Effector CD8-positive, alpha-beta T cell (primary cell): ENCODE results near the gene KRTAP1-4.
"Not testable (repeated sequence)": the region's sequence is repeated elsewhere in the genome, so short reads cannot be mapped to it uniquely, and the experiment has no call there.

Experiments
- DNase-seq: peaks from one replicate; lab custom pipeline; 2025; lab: John Stamatoyannopoulos, UW

Gene KRTAP1-4

GRCh38 chr17:41048441-41048840, 18.4 kb upstream of the KRTAP1-4 start:
- no peak for DNase-seq

GRCh38 chr17:41046735-41047465, 16.9 kb upstream of the KRTAP1-4 start, which contains the start of gene KRTAP2-1:
Gene KRTAP2-1, minus strand, starts transcription at chr17:41047316. Its CDS starts 49 bp downstream, at chr17:41047267.
- not testable (repeated sequence) for DNase-seq

- no peak for DNase-seq
Observed at GRCh38 chr17:41042953-41043352, 13.0 kb upstream of the KRTAP1-4 start.

GRCh38 chr17:41040783-41041571, 11.0 kb upstream of the KRTAP1-4 start, which contains the start of gene KRTAP1-1:
Gene KRTAP1-1, minus strand, starts transcription at chr17:41041450. Its CDS starts 53 bp downstream, at chr17:41041397.
- DNase-seq, result not testable (repeated sequence)

GRCh38 chr17:41037853-41038350, 7.9 kb upstream of the KRTAP1-4 start:
- DNase-seq, result no peak

- DNase-seq, result not testable (repeated sequence)
Observed at GRCh38 chr17:41034346-41034935, 4.4 kb upstream of the KRTAP1-4 start, which contains the start of gene KRTAP1-3. Gene KRTAP1-3, minus strand, starts transcription at chr17:41034874. Its CDS starts 53 bp downstream, at chr17:41034821.

- DNase-seq, result no peak
Observed at GRCh38 chr17:41026715-41027471, 3.1 kb downstream of the KRTAP1-4 start, which contains the start of gene KRTAP1-5. Gene KRTAP1-5, minus strand, starts transcription at chr17:41027208. Its CDS starts 53 bp downstream, at chr17:41027155.

- DNase-seq, result no peak
Observed at GRCh38 chr17:41024697-41025096, 5.3 kb downstream of the KRTAP1-4 start.

- DNase-seq, result no peak
Observed at GRCh38 chr17:41020336-41020735, 9.7 kb downstream of the KRTAP1-4 start.

- no peak for DNase-seq
Observed at GRCh38 chr17:41019415-41019814, 10.6 kb downstream of the KRTAP1-4 start.

GRCh38 chr17:41018541-41018940, 11.5 kb downstream of the KRTAP1-4 start:
- no peak for DNase-seq

- no peak for DNase-seq
Observed at GRCh38 chr17:41016578-41017215, 13.3 kb downstream of the KRTAP1-4 start.

- DNase-seq, result no peak
Observed at GRCh38 chr17:41015454-41015853, 14.5 kb downstream of the KRTAP1-4 start.

GRCh38 chr17:41013606-41014005, 16.4 kb downstream of the KRTAP1-4 start:
- DNase-seq, result no peak

- DNase-seq, result no peak
Observed at GRCh38 chr17:41013181-41013580, 16.8 kb downstream of the KRTAP1-4 start.

GRCh38 chr17:41012326-41013120, 17.5 kb downstream of the KRTAP1-4 start:
- DNase-seq, result no peak

GRCh38 chr17:41010441-41010840, 19.6 kb downstream of the KRTAP1-4 start:
- no peak for DNase-seq

GRCh38 chr17:41009936-41010335, 20.1 kb downstream of the KRTAP1-4 start:
- no peak for DNase-seq

GRCh38 chr17:41009301-41009760, 20.7 kb downstream of the KRTAP1-4 start:
- no peak for DNase-seq

GRCh38 chr17:41008811-41009210, 21.2 kb downstream of the KRTAP1-4 start, which contains the start of gene KRTAP3-1:
Gene KRTAP3-1, minus strand, starts transcription at chr17:41009128. Its CDS starts 54 bp downstream, at chr17:41009074.
- no peak for DNase-seq
